Prostate gland (tissue), 2 donors: Measurements from ENCODE around the gene PLEKHH2. TPM values are rescaled to one million over a fixed set of nuclear protein-coding genes. Genes with fewer than 3 reads are reported as not detected.
A peak's percentile ranks its signal among the peaks of the same experiment; 100 is the strongest.

Experiments used
- DNase-seq: peaks from one replicate; pipeline ENCODE4 v3.0.0-alpha.2; 2019; ENCODE audit warnings: low spot score
- H3K27ac ChIP-seq, 2 donors: fragments of 200-600 bp; sonication (generic); 2 replicates each; pipeline ENCODE4 v1.5.1; 2017 to 2019
- H3K27me3 ChIP-seq: fragments of 200-600 bp; sonication (generic); replicated peaks from 2 replicates; pipeline ENCODE4 v1.5.1; 2019; ENCODE audit not compliant: insufficient read depth
- H3K36me3 ChIP-seq, 2 donors: fragments of 200-600 bp; sonication (generic); 1 replicate in 1 of 2; 2 replicates in 1 of 2; pipeline versions ENCODE4 v1.5.1 to v1.8.1; 2017 to 2019
- H3K4me1 ChIP-seq: fragments of 200-600 bp; sonication (generic); replicated peaks from 2 replicates; pipeline ENCODE4 v1.5.1; 2019
- H3K4me3 ChIP-seq, 2 donors: fragments of 200-600 bp; sonication (generic); 2 replicates each; pipeline ENCODE4 v1.5.1; 2017 to 2019
- H3K9me3 ChIP-seq: fragments of 200-600 bp; sonication (generic); 2 replicates; pipeline ENCODE4 v1.5.1; 2017
- CTCF ChIP-seq, 4 experiments: fragments of 200-600 bp in 2 of 4; fragments of 450-650 bp in 2 of 4; sonication (generic) in 2 of 4; IDR thresholded peaks; 1 replicate in 3 of 4; 2 replicates in 1 of 4; pipeline ENCODE4 v1.5.1; 2016 to 2019; ENCODE audit warnings: antibody characterized with exemption in 4 of 4, mild to moderate bottlenecking in 2 of 4, moderate library complexity in 2 of 4
- POLR2A ChIP-seq: fragments of 450-650 bp; IDR thresholded peaks from one replicate; pipeline ENCODE4 v1.6.1; 2016; ENCODE audit warnings: antibody characterized with exemption, mild to moderate bottlenecking
- POLR2AphosphoS5 ChIP-seq: sonication (generic); formaldehyde crosslinking; IDR thresholded peaks from one replicate; pipeline ENCODE4 v1.6.1; 2017; ENCODE audit warnings: antibody characterized with exemption
- WGBS: methylation state at CpG from one replicate; pipeline ENCODE4 v1.1.5; 2018; 5-methylcytosine and 5-hydroxymethylcytosine counted together
- intact Hi-C: fragments of 100-400 bp; cut with DNase I; formaldehyde crosslinking; loops from one replicate; pipeline ENCODE4 v1.14.2; 2022
- total RNA-seq, 2 donors: library from RNA; depleted of rRNA; stranded (reverse); fragments of >200 nt; gene quantifications; one replicate each; pipeline ENCODE4 v1.1.0, GENCODE V29; 2016

PLEKHH2 gene
- total RNA-seq, 2 donors from 2014 or later, result 5.9 to 25.2 TPM

GRCh38 chr2:43763091-43763490 is 126.0 kb downstream of the PLEKHH2 start:
- TF ChIP-seq POLR2AphosphoS5 (no peak), POLR2A (no peak), CTCF (IDR thresholded peaks at IDR 0.05) (no peak)
- intact Hi-C loops, result no loop called here
- Histone ChIP-seq H3K4me1 (no peaks in the 10 kb centered on the region), H3K4me3 (no peak overlapping the region), H3K36me3 (no peaks in the 10 kb centered on the region), H3K27me3 (no peaks in the 10 kb centered on the region), H3K9me3 (no peaks in the 10 kb centered on the region), H3K27ac (no peak overlapping the region)
- no peak for DNase-seq
- 96% methylated on average over 2 of the region's 2 CpGs for WGBS

- Histone ChIP-seq H3K9me3 (no peaks in the 10 kb centered on the region), H3K27ac (no peak overlapping the region), H3K4me3 (no peak overlapping the region), H3K4me1 (no peaks in the 10 kb centered on the region), H3K36me3 (no peaks in the 10 kb centered on the region), H3K27me3 (no peaks in the 10 kb centered on the region)
- TF ChIP-seq CTCF (IDR thresholded peaks at IDR 0.05) (no peak), POLR2AphosphoS5 (no peak), POLR2A (no peak)
- no peak for DNase-seq
- 19% methylated on average over 1 of the region's 1 CpG for WGBS
- intact Hi-C loops, result no loop called here
Observed at GRCh38 chr2:43764086-43764705, 127.1 kb downstream of the PLEKHH2 start.

DNA sequence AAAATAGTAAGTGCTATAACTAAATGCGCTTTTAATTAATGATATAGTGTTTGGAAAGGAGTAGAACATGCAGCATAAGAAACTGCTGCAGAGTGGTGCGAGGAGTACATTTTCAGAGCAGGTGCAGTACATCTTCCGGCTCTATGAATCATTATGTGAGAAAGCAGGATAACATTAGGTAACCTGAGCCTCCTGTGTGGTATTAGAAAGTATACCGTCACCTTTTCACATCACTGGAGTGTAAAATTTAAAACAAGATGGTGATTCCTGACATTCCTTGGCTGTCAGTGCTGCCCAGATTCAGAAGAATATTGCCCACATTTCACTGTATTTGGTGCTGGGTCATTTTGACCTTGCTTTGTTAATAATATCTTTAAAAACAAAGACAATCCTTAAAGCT is 128.9 kb downstream of the PLEKHH2 start:
- H3K27me3 ChIP-seq, result no peaks in the 10 kb centered on the region
- no peak for DNase-seq
- H3K27ac ChIP-seq, result no peak overlapping the region
- WGBS, result 81% methylated on average over 4 of the region's 4 CpGs
- TF ChIP-seq POLR2A (no peak), POLR2AphosphoS5 (no peak), CTCF (IDR thresholded peaks at IDR 0.05) (no peak)
- no peaks in the 10 kb centered on the region for H3K4me1 ChIP-seq
- intact Hi-C loops, result no loop called here
- no peaks in the 10 kb centered on the region for H3K9me3 ChIP-seq
- no peak overlapping the region for H3K4me3 ChIP-seq
- H3K36me3 ChIP-seq, result no peaks in the 10 kb centered on the region

DNA sequence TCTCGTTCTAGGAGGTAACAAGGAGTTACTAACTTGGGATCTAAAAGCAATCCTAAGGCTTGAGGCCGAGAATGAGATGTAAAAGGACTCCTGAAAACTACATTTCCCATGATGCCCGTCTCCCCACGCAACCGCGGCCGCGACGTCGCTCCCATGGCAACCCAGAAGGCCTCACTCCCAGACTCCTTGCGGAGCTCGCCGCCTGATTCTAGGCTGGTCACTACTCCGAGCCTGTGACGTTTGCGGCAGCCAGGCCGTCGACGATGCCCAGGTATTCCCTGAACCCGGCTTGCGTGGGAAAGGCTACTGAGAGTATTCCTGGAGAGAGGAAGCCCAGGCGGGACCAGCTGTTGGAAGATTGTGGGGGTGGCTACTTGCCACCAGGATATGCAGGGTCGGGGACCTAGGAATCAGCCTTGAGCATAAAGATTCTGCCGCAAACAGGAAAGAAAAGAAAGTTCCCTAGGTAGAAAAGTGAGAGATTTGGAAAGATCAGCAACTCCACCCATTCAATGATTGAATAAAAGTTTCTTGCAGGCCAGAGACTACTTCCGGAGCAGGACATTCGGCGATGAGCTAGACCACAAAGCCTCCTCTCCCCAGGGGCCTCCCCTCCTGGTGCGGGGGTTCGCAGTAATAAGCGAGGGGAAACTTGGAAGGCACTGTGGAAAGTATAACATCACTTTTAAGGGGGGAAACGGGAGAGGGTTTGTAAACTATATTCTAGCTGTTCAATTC is 137.0 kb downstream of the PLEKHH2 start, which contains the start of gene DYNC2LI1:
TSS of gene DYNC2LI1 (plus strand) at position 164 of the 738 bp plus-strand sequence. CDS start at position 264, 100 bp downstream.
- no peaks in the 10 kb centered on the region for H3K36me3 ChIP-seq
- H3K4me3 ChIP-seq, result peak within 1 kb of the TSS; percentile 55 to 62
- no peaks in the 10 kb centered on the region for H3K4me1 ChIP-seq
- under 1% methylated on average over 31 of the region's 31 CpGs for WGBS
- intact Hi-C loops, result no loop called here
- TF ChIP-seq POLR2AphosphoS5 (peak; percentile 89), CTCF (IDR thresholded peaks at IDR 0.05) (no peak), POLR2A (peak; percentile 56)
- H3K27me3 ChIP-seq, result no peaks in the 10 kb centered on the region
- DNase-seq, result peak; percentile 89
- peak within 1 kb of the TSS; percentile 83 to 87 for H3K27ac ChIP-seq
- no peaks in the 10 kb centered on the region for H3K9me3 ChIP-seq
